RKO (cell line): ENCODE measurements around the gene FBN2.
"Not testable (repeated sequence)": the region's sequence is repeated elsewhere in the genome, so short reads cannot be mapped to it uniquely, and the experiment has no call there.

Experiments
- DNase-seq: peaks from one replicate; pipeline ENCODE4 v3.0.0-alpha.2; 2016; ENCODE audit warnings: low spot score

Gene FBN2

DNA sequence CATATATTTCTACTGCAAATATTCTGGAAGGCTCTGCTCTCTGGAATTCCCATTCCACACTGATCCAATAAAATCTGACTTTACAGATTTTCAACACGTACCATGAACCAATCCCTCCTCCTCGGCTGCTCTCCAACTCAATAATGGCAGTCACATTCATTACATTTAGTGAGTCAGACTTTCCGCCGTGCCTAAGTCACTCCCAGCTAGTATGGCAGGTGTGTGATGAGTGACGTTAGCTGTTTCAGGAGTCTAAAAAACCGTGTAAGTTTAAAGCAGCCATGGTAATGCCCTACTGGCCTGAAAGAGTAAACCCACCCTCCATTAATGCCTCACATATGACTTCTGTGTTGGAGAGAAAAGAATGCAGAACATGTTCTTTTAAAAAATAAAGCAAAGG lies 3.3 kb downstream of the FBN2 start:
- peak; percentile 57 for DNase-seq

DNA sequence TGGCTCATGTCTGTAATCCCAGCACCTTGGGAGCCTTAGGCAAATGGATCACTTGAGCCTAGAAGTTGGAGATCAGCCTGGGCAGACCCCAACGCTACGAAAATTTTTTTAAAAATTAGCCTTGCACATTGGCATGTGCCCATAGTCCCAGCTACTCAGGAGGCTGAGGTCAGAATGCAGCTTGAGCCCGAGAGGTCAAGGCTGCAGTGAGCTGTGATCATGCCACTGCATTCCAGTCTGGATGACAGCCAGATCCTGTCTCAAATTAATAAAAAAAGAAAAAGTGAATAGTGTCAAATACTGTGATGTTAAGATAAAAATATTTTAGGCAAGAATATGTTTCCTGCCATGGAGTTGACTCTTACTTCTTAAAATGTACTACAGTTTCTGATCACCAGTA lies 5.3 kb downstream of the FBN2 start:
- DNase-seq, result no peak

DNA sequence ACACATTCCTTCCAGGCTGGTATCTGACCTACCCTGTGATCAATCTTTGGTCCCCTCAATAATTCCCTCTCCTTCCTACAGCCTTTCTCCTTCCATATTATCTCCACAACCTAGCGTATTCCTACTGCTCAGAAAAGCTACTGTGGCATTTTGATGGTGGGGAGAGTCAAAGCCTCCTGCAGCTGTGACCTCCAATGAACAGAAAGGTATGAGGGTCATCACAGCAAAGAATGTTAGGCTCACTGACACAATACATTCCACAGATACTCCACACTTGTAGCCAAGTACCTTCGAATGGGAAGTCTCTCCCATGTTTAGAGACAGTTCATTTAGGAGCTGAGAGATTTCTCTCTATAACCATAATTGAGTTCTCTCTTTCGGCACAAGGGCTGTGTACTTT lies 5.9 kb downstream of the FBN2 start:
- no peak for DNase-seq

- no peak for DNase-seq
Measured at GRCh38 chr5:128528637-128529255, 9.3 kb downstream of the FBN2 start.

DNA sequence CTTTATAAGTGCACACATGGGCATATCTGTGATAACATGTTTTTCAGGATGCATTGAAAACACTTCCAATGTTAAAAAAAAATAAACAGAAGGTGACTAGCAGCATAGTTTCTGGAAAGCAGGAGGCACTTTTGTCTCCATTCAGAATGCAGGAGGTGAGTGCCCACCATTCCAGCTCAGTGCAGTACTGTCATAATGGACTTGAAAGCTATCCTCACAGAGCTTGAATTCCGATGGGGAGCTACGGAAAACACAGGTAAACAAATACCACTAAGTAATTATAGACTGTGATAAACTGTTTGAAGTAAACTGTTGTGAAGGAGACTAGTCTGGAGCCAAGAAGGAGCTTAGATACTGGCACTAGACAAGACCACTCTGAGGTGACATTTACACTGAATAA lies 9.9 kb downstream of the FBN2 start:
- no peak for DNase-seq

GRCh38 chr5:128527077-128527476 lies 11.0 kb downstream of the FBN2 start:
- DNase-seq, result no peak

DNA sequence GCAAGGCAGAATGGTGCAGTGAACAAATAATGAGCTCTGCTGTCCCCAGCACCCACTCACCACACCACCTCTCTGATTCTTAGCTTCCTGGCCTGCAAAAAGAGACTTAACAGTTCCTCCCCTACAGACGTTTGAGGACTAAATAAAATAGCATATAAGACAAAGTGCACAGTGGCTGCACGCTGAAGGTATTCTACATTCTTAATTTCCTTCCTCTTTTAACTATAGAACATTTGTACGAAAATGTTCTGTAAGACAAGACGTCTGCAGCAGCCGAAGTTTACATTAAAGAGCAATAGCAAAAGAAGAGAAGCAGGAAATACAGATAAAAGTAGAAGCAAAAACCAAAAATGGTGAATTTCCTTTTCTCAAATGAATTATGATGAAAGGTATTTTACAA lies 15.7 kb downstream of the FBN2 start:
- no peak for DNase-seq

DNA sequence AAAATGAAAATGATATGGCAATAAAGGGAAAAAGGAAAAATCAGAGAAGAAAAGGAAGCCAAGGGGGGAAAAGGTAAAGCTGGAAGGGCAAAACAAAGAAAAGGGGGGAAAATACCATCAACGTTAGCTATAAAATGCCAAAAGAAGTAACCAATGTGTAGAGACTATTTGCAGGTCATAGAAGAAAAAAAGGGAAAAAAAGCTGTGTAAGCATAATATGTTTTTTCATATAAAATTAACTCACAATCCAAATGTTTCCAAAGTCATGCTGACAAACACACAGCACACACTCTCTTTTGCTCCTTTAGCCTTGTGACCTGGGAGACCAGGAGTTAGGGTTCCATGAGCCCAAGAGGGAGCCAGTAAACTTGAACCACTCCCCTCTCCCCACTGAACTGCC lies 18.2 kb downstream of the FBN2 start:
- no peak for DNase-seq

DNA sequence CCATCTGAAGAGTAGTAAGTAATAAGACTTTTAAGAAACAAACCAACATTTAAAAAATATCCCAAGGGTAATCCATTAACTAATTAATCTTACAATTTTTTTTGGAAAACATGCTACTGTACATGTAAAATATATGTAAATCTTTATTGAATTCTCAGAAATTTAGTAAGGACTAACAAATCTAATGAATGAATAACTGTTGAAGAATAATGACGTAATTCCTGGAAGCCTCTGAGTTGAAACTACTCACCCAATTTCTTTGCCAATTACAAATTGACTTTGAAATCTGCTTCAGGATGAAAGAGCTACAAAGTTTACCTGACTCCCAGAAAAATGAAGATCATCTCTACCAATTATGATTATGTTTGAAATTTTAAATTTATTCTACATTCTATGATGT lies 21.1 kb downstream of the FBN2 start:
- no peak for DNase-seq

DNA sequence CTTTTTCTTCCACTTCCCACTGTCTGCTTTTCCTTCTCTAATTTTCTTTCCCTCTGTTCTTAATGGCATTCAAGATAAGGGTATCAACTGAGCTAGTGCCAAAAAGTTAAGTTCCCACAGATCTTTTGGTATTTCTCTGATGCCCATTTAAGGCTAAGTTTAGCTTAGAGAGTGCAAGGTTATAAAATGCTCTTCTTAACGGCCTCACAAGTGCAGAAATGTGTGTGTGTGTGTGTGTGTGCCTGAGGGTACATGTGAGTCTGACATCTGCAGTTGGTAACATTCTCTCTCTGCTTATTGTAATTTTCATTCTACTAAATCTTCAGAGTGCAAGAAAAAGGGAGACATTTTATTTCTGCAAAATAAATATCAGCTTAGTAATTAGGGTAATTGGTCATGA lies 24.2 kb downstream of the FBN2 start:
- no peak for DNase-seq

DNA sequence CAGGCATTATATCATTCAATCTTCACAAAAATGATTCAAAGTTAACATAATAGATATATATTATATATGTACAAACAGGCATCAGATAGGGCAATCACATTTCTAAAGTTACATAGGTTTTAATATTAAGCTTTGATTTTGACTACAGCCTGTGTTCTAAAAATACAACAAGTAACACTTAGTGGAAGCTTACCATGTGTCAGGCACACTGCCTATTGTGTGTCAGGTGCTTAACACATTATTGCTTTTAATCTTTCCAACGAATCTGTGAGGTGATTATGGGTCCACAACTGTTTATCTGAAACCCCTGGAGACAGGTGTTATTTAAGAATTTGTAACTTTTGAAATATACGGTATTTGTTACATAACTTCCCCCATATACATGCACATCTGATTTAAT lies 25.2 kb downstream of the FBN2 start:
- DNase-seq, result no peak

GRCh38 chr5:128506643-128507042 lies 31.4 kb downstream of the FBN2 start:
- no peak for DNase-seq

DNA sequence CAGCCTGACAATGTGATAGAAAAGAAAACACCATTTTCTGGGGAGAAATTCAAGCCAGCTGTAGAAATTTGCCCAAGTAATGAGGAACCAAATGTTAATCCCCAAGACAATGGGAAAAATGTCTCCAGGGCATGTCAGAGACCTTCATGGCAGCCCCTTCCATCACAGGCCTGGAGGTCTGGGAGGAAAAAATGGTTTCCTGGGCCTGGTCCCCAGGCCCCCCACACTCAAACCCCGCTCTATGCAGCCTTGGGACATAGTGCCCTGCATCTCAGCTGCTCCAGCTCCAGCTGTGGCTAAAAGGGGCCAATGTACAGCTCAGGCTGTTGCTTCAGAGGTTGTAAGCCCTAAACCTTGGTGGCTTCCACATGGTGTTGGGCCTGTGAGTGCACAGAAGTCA lies 34.3 kb downstream of the FBN2 start:
- not testable (repeated sequence) for DNase-seq

DNA sequence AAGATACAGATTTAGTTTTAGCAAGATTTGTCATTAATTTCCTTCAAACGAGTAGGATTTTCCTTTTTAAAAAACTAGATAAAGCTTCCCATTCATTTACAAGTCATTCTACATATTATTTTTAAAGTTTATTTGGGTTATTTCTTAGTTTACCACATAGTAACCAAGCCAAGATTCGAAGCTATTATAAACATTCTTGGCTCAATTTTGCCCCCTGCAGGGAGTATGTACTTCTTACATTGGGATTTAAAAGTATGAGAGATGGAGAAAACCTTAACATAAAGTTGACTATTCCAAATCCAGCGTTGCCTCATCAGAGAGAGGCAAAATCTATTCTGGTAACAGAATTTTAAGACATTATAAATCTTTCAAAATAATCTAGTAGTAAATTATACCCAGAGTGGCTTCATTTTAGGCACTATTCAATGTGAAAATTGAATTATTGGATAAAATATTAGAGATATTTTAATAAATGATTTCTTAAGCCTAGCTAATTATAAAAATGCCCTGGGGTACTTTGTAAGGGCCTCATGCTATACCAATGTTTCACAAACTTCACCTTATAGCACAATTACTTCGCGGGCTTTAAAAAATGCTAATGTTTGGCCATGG lies 39.1 kb downstream of the FBN2 start:
- peak; percentile 69 for DNase-seq

GRCh38 chr5:128494516-128494915 lies 43.5 kb downstream of the FBN2 start:
- peak; percentile 14 for DNase-seq

GRCh38 chr5:128493657-128494329 lies 44.3 kb downstream of the FBN2 start:
- DNase-seq, result no peak

DNA sequence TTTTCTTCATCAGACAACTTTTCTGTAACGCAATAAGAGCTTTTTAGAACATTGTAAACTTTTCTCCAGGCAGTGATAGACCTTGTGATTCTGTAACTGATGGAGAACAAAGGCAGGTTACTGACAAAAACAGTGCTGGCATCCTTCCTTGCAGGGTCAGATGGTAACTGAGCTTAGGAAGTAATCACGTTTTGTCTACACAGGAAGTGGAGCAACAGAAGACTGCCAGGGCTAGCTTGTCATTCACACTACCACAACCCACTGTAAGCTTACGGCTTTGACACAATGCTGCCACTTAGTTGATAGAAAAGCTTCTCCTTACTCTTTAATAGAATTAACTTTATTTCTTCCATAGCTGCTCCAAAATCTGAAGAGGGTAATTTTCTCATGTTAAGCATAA lies 46.8 kb downstream of the FBN2 start:
- DNase-seq, result no peak

GRCh38 chr5:128490761-128491160 lies 47.3 kb downstream of the FBN2 start:
- DNase-seq, result no peak

- peak; percentile 6 for DNase-seq
Measured at GRCh38 chr5:128487041-128487440, 51.0 kb downstream of the FBN2 start.

DNA sequence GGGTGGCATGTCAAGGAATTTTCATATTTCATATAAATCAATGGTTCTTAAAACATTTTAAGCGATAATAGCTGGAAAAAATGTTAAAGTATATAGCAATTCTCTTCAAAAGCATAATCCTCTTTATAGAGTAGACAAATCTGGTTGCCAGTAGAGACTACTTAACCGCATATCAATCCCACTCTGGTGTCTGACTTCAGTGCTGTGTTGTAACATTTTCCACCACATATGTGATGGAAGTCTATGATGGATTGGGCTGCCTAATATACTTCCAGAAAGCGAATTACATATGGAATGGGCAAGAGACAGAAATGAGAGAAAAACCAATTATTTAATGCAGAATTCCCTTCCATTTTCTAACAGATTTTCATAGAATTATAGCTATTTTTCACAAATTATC lies 54.3 kb downstream of the FBN2 start:
- no peak for DNase-seq

- DNase-seq, result no peak
Measured at GRCh38 chr5:128480906-128481633, 57.0 kb downstream of the FBN2 start.

GRCh38 chr5:128480158-128480557 lies 57.9 kb downstream of the FBN2 start:
- DNase-seq, result no peak
